Measurements from ENCODE around the gene ABHD6. TPM values are rescaled to one million over a fixed set of nuclear protein-coding genes. Genes with fewer than 3 reads are reported as not detected.

Gene ABHD6, protein sequence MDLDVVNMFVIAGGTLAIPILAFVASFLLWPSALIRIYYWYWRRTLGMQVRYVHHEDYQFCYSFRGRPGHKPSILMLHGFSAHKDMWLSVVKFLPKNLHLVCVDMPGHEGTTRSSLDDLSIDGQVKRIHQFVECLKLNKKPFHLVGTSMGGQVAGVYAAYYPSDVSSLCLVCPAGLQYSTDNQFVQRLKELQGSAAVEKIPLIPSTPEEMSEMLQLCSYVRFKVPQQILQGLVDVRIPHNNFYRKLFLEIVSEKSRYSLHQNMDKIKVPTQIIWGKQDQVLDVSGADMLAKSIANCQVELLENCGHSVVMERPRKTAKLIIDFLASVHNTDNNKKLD
- 7.2 and 8.0 TPM in 2 replicates for total RNA-seq

DNA sequence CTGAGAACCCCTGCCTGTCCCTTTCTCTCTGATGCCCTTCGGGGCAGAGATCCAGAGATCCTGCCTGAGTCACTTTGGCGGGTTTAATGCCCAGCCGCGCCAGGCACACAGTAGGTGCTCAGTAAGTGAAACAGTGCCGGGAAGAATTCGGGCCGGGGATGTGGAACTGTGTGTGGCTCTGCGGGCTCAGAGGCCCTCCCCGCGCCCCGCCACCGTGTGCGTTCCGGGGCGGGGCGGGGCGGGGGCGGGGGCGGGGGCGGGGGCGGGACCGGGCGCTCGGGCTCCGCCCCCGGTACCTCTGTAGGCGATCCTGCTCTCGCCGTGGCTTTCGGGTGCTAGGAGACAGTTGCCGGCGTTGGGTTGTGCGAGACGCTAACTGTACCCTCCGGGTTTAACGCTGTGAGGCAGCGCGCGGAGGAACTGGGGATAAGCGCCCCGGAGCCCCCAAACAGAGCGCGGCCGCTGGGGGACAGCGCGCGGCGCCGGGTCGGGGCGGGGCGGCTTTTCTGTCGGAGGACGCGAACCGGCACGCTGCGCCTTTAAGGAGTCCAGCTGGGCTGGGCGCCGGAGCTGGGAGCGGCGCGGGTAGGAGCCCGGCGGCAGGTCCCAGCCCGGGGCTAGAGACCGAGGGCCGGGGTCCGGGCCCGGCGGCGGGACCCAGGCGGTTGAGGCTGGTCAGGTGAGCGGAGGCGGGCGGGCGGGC is at the start of gene ABHD6:
TSS of gene ABHD6 (plus strand) at position 555 of the 703 bp plus-strand sequence. CDS start 18,795 bp downstream, outside the sequence.

DNA sequence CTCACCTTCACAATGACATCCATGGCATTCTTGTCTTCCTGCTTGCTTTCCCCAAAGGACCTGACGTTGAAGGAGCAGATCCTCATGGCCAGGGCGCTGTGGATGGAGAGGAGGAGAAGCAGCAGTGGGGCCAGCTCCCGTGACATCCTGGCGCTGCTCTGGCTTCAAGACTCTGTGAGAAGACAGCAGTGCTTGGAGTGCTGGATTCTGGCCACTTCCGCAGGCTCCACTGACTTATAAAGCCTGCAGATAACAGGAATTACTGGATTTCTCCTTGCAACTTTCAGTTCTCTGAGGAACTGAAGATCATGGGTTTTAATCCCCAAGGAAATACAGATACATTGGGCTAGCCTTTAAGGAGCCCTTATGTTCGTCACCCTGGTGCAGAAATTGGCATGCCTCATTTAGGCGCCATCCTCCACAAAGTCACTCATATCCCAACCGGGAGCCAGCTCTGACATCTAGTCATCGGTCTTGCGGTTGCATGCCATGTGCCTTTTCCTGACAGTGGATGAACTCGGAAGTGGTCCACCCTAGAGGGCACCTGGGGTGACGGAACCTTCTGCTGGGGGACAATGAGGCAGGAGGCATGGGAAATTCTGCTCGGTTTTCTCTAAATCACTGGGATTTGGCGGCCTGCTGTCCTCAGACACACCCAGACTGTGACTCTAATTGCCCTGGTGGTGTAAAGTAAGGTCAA is 26.7 kb upstream of the ABHD6 start, which contains the start of gene DNASE1L3:
TSS of gene DNASE1L3 (minus strand) at position 212 of the 700 bp plus-strand sequence. CDS start at position 146, 66 bp downstream.

DNA sequence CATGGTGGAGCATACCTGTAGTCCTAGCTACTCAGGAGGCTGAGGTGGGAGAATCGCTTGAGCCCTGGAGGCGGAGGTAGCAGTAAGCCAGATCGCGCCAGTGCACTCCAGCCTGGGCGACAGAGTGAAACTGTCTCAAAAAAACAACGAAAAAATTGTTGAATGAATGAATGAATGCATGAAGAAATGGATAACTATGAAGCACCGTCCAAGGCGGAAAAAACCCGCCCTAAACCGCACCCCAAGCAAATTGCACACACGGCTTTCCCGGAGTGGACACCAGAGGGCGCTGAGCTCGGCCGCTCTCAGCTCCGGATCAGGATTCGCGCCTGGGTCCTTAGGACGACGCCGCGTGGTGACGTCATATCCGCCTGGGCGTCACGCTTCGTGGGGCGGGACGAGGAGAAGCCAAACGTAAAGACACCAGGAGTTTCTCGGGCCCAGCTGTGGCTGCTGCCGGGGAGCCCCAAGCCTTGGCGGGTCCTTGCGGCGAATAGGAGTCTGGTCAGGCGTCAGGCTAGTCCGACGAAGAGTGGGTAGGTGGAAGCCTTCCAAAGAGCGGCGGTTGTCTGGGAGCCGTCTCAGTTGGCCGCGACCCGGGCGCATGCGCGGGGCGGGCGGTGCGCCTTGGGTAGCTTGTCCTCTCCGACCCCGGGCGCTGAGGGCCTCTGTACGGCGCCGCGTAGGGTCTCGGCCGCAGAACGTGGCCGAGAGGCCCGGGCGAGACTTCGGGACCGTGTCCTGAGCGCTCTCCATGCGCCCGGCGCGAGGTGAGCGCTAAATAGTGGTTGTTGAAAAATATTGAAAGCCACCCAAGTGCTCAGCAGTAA is 68.5 kb downstream of the ABHD6 start, which contains the start of the genes HTD2 and RPP14:
TSS of gene HTD2 (plus strand) at position 639 of the 830 bp plus-strand sequence. CDS start 11,094 bp downstream, outside the sequence.
TSS of gene RPP14 (plus strand) at position 364 of the 830 bp plus-strand sequence. CDS start 4,085 bp downstream, outside the sequence.

DNA sequence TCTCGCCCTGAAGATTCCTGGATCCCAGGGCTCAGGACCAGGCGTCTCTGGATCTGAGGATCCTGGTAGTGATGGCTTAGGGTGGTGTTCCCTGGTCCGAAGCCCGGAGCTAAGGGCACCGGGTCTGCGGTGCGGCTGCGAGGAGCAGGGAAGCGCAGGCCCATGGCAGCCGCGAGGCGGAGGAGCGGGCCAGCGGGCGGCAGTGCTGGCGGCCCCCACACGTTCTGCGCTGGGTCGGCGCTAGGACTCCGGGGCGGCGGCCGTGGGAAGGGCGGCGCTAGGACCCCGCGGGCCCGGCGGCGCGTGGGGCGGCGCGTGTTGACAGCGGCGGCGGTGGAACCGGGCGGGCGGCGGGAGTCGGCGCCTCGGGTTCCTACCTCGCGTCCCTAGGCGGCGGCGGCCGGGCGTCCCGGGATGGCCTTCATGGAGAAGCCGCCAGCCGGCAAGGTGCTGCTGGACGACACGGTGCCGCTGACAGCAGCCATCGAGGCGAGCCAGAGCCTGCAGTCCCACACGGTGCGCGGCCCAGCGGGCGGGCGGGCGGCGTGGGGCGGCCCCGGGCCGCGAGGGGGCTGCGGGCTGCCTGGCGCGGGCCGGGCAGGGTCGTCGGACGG is 95.1 kb downstream of the ABHD6 start, which contains the start of gene PXK:
TSS of gene PXK (plus strand) at position 318 of the 614 bp plus-strand sequence. CDS start at position 415, 97 bp downstream.

Other genes starting within 250 kb of the ABHD6 start
- gene FLNB, start 229.4 kb upstream of the ABHD6 start, total RNA-seq: 42.0 and 297 TPM in 2 replicates
- not detected in 2 replicates for gene DNASE1L3, start 26.8 kb upstream of the ABHD6 start, total RNA-seq
- 10.6 and 10.7 TPM in 2 replicates for gene RPP14, start 68.5 kb downstream of the ABHD6 start, total RNA-seq
- gene HTD2, start 68.7 kb downstream of the ABHD6 start, total RNA-seq: 4.6 and 5.0 TPM in 2 replicates
- gene PXK, start 95.1 kb downstream of the ABHD6 start, total RNA-seq: 31.2 and 35.6 TPM in 2 replicates
- 68.0 and 108 TPM in 2 replicates for gene PDHB, start 196.0 kb downstream of the ABHD6 start, total RNA-seq